Stimulated activated CD4-positive, alpha-beta T cell treated with anti-CD3 and anti-CD28 coated beads, Interleukin-12 subunit alpha, Interleukin-12 subunit beta, amount 100 ng/mL, for 4 hours (primary cell): ENCODE measurements around the gene TTLL11.
"Not testable (repeated sequence)": the region's sequence is repeated elsewhere in the genome, so short reads cannot be mapped to it uniquely, and the experiment has no call there.

Experiments
- DNase-seq: peaks from one replicate; pipeline ENCODE4 v3.0.0-alpha.2; 2020

Gene TTLL11

DNA sequence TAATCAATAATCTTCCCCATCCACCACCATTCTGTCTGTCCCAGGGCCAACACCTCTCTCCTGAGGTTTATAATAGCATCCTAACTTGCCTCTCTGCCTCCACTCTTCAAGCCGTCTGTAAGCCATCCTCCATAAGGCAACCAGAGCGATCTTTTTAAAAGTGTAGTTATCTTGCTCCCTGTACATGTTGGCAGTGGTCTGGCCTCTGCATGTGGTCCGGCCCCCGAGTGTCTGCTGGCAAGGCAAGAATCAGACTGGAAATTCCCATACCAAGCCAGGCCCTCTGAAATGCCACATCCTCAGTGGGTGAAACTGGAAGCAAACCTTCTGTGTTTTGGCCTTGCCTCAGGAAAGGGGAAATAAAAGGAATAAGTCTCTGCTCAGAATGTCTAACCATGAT, 17.0 kb downstream of the TTLL11 start:
- no peak for DNase-seq

DNA sequence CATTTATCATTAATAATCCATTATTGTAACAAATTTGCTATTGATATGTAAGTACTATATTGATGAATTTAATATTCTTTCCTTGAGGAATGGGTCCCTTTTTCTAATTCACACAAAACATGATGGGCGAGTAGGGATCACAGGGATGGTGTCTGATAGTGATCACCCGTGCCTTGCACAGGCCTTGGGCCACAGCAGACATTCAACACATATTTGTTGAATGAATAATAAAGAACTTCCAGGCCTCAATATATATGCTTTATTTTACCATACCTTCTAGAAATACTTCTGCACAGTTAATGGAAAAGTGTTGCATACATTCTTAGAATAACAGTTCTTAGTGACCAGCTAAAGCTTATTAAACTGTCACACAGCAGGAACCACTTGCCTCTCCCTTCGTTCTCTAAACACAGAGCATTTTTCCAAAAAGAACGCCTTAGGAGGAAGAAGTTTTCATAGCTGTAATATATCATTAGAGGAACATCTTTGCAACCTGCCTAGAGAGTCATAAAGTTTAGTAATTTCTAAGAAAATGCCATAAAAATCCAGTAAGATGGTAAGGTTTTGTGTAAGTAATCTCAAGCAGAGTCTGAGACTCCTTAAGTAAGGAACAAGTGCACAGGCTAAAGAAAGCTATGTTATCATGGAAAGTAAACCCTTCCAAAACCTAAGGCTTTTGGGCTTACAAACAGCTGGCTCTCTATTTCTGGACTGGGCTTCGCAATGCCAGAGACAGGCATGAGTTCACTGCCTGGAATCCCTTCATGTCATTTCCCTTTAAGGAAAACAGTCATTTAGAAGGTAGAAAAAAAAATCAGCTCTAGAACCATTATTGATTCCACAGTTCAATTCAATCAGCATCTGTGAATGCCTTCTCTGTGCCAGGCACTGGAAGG, 17.7 kb downstream of the TTLL11 start:
- DNase-seq: no peak

DNA sequence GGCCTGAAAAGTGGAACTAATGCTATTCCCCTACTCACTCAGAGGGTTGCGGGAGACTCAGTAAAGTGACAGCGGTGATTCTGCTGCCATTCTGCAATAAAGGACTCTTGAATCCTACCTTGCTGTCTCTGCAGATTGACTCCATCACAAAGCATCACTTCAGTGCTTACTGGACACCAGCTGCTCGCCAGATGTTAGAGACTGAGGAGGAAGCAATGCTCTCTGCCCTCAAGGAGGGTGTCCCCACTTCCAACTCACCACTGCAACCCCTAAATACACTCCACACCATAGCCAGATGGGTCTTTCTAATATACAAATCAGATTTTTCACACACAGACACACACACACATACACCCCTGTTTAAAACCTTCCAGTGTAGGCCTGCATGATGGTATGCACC, 21.4 kb downstream of the TTLL11 start:
- no peak for DNase-seq

DNA sequence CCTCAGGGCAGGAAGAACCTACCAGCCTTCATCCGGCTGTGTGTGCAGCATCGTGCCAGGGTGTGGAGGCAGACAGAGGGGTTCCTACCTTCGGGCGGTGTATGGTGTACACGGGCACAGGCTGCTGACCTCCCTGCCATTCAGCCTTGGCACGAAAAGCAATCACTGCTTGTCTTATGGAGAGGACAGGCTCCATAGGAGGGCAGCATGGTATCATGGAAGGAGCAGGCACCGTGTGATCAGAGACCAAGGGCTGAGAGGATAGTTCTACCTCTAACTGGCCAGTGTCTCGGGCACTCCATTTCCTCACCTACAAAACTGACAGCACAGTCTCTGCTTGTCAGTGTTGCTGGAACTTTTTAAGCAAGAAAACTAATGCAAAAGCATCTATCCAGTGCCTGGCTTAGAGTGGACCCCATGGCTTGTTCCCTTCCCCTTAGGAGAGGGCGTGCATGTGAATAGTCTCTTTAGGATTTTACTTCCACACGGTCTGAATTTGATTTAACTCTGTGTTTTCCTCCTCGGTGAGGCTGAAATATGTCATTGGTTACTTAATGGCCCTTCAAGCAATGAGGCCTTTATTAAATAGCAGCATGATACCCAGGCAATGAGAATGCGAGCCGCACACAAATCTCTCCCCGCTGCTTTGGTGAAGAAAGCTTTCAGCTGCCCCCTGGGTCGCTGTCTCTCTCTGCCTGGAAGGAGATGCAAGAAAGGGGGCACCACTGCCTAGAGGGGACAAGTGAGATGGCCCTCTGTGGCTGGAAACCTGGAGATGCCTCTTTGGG, 22.2 kb downstream of the TTLL11 start:
- no peak for DNase-seq

DNA sequence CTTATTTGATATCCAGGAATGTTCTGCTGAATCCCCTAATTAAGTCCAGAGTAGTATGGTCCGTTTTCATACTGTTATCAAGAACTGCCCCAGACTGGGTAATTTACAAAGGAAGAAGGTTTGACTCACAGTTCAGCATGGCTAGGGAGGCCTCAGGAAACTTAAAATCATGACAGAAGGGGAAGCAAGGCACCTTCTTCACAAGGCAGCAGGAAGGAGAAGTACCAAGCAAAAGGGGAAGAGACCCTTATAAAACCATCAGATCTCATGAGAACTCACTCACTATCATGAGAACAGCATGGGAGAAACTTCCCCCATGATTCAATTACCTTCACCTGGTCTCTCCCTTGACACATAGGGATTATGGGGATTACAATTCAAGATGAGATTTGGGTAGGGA, 26.4 kb downstream of the TTLL11 start:
- not testable (repeated sequence) for DNase-seq

DNA sequence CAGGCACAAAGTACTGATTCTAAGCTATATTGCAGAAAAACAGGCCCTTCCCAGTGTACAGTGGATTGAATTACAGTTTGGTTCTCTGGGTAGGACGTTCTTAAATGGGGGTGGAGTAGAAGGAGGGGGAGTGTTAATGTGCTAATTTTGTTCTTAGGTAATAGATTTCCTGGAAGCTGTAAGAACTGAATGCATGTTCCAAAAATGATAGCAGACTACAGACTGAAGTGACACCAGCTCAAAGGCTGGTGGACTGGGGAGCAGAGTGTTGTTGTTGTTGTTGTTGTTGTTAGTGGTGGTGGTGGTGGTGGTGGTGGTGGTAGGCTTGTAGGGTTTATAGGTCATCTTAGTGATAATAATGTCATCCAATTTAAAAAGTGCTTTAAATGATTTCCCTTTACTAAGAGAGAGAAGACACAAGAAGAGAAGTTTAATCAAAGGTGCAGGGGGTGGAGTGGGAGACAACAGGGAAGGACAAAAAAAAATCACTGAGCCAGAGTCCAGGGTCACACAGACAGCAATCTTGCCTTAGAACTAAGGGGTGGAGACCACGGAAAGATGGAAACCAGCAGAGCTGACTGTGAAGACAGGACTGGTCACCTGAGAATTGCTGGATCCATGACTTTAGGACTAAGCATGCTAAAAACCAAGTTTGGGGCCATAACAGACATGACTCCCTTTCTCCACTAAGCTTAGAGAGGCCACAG, 27.0 kb downstream of the TTLL11 start:
- DNase-seq: no peak

DNA sequence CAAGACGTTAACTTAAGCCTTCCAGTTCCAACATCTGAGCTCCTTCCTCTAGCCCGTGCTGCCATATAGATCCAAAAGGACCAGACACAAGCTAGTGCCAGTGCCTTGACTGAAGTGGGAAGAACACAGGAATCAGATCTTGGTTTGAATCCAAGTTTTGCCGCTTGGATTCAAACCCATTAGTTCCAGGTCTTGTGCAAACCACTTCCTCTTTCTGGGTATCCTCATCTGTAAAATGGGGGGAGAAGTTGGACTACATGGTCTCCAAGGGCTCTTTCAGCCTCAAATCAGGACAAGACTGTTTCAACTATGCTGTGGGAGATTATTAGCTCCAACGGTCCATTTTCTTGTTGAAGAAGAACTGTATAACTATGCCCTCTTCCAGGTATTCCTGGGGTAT, 32.6 kb downstream of the TTLL11 start:
- DNase-seq: no peak

DNA sequence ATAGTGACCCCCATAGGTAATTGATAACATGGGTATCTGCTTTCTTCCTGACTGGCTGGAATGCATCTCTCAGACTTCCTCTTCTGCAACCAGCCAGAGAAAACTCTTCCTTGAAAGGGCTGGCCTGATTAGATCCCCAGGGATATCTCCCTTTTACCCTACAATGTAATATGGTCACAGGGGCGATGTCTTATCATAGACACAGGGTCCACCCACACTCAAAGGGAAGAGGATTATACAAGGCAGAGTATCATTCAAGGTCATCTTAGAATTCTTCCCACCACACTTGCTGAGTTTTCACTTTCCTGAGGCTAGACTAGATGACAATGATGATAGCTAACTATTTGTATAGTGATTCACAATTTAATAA, 33.2 kb downstream of the TTLL11 start:
- DNase-seq: no peak

DNA sequence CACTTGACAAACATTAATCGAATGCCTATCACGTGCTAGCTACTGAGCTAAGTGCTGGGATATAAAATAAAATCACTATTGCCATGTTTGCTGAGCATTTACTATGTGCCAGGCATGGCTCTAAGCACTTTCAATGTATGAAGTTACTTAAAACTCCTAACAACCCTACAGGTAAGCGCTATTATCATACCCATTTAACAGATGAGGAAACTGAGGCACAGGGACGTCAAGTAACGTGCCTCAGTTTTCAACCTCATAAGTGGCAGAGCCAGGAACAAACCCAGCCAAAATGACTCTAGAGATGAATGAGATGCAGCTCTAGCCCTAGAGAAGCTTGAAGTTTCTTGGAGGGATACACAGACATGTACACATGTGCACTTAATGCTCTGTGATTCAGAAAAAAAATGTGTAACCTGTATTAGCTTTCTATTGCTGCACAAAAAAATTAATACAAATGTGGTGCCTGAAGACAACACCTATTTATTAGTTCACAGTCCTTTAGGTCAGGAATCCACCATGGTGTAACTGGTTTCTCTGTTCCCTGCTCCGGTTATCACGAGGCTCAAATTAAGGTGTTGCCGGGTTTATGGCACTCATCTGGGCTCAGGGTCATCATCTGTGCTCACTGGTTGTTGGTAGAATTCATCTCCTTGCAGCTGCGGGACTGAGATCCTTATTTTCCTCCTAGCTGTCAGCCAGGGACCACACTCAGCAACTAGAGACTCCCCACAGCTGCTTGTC, 33.7 kb downstream of the TTLL11 start:
- no peak for DNase-seq

DNA sequence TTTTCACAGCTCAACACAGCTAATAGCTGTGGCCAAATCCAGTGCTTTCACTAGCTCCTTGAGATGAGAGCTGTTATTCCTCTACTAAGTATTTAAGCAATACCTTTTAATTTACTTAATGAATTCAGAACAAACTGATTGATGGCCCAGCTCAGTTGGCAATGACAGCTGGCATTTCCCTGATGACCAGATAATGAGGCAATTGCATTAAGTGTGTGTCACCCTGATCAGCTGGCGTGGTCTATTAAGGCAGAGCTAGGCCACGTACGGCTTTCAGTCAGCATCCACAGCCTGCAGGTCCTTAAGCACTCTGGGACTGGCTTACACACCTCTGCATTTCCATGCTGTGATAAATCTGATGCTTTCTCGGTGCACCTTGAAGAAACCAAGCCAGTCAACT, 34.4 kb downstream of the TTLL11 start:
- no peak for DNase-seq

DNA sequence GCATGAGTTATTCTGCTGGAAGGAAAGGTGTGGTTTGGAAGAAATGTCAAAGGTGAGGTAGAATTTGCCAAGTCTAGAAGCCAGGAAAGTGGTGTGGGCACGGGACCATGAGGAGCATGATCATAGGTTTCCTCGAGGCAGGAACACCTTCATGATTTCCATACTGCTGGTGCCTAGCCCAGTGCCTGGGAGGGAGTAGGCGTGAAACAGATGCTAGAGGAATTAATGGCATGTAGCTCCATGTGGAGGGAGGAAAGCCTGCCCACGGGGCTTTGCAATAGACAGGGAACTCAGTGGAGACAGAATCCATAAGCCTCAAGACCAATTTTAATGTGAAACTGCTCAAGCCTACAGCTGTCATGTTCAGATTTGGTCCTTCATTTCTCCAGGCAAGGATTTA, 35.1 kb downstream of the TTLL11 start:
- DNase-seq: no peak

DNA sequence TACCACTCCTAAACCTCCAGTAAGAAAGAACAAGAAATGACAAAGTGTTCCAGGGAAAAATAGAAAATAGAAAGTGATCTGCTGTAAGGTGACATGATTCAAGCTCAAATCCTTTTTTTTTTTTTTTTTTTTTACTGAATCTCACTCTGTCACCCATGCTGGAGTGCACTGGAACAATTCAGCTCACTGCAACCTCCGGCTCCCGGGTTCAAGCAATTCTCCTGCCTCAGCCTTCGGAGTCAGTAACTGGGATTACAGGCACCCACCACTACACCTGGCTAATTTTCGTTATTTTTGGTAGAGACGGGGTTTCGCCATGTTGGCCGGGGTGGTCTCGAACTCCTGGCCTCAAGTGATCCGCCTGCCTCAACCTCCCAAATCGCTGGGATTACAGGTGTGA, 35.9 kb downstream of the TTLL11 start:
- no peak for DNase-seq

DNA sequence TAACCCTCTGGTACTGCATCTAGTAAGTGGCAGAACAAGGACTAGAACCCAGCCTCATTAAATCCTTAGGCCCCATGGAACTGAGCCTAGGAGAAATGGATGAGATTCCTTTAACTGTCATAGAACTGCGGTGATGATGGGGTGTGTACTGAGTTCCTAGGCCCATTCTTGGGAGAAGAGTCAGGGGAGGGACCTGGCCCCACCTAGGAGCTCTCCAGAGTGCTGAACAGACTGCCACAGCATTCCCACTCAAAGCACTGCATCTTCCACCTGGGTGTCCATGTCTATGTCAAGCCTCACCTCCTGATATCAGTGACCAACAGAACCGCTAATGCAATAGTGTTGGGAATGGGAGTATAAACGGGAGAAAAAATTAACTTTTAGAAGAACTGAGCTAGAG, 36.6 kb downstream of the TTLL11 start:
- DNase-seq: no peak

DNA sequence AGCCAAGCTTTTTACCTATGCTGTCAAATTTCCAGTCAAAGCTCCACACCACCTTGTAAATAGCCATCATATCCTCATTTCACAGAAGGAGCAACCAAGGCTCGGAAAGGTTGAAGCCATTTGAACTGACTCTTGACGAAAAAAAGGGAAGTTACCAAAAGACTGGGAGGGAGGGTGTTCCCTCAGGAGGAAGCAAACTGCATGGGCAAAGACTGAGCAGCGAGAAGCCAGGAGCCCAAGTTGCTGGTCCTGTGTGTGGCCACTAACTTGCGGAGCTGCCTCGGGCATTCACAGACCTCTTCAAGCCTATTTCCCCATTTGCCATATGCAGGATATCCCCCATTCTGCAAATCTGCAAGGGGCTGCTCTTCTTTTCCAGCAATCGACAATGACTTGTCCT, 37.4 kb downstream of the TTLL11 start:
- no peak for DNase-seq

DNA sequence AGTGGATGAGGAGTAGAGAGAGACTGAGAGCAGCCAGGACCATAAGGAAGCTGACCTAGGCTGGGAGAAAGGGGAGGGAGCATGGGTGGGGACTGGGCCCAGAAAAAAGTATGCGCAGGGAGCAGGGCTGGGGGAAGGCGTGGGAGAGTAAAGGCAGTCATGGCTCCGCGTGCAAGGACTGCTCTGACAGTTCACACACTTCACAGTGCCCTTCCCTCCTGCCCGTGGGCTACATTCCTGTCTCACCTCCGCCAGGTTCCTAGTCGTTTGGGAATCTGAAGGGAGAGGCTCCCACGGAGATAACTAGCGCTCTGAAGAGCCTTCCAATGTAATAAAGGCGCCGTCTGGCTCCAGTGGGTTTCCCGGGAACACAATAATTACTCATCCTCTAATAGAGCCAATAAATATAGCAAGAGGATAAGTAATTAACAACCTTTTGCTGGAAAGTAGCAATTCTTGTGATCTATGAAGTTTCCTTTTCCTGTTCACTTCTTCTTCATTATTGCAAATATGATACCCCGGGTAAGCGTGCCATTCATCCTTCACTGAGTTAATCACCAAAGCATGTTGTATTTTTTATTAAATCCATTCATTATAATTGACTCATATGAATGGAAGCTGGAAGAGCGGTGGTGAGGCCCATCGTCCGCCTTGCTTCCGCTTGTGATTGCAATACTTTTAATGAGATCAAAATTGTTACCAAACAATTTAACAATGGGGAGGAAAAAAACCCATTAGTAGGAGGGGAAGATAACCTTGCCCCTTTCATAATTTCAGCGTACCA, 39.3 kb downstream of the TTLL11 start:
- no peak for DNase-seq

DNA sequence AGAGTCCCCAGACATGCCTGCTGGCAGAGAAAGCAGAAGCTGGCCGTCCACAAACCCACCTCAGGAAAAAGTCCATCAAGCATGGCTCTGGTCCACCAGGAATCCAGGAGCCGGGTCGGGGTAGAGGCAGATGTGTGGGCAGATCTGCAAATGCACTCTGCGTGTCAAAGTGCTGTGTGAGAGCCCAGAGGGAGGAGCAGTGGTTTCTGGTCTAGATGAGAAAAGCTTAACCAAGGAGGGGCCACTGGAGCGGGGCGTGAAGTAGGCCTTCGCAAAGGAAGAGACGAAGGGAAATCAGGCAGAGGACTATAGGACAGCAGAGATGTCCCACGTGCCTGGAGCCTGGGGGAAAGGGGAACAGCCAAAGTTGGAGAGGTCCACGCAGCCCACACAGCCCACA, 40.0 kb downstream of the TTLL11 start:
- DNase-seq: no peak

DNA sequence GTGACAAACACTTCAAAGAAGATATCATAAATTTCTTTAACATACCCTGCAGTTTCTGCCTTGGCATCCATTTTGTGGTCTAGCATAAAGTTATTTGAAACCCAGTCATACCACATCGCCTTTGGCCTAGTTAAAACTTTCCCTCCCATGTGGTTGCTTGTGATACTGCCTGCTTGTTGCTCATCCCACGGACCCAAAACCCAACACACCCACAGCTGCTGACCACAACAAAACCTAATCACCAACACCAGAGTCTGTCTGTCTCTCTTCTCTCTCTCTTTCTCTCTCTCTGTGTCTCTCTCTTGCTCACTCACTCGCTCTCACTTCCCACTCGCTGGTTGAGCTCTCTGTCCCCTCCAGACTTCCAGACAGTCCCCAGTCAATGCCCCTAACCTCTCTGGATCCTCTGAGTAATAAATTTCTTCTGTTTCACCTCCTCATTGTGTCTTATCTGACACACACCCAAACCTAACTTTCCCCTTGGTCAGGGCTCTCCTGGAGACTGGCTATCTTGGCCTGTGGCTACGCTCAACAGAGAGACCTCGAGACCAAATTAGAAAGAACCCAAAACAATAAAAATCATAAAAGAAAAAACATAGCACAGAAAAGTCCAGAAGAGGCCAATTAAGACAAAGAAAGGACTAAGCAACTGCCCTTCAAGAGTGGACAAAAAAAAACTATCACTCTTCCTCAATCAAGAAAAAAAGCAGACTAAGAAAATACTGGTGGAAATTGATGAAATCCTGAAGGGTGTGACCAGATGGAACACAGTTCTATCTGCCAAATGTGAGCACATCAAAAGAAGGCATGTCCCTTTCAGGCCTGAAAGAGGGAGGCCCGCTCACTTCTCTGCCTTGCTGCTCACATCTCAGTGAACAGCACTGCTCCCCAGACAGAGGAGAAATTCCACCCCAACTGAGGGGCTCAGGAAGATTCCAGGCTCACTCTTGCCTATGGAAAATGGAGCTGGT, 41.5 kb downstream of the TTLL11 start:
- peak; percentile 6 for DNase-seq

DNA sequence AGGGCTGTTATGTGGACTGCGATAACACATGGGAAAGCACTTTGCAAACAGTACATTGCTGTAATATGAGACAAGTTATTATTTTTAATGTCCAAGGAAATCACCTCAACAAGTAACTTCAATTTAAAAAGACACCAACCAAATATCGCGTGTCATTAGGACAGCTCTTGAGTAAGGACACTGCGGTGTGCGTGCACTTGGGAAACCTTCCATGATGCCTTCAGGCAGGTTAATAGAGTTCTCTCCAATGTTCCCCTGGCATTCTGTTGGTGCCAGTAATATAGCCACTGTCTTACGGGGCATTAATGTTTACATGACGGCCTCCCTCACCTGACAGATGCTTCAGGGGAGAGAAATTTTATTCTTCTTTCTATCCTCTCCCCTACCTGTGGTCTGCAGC, 42.9 kb downstream of the TTLL11 start:
- no peak for DNase-seq

DNA sequence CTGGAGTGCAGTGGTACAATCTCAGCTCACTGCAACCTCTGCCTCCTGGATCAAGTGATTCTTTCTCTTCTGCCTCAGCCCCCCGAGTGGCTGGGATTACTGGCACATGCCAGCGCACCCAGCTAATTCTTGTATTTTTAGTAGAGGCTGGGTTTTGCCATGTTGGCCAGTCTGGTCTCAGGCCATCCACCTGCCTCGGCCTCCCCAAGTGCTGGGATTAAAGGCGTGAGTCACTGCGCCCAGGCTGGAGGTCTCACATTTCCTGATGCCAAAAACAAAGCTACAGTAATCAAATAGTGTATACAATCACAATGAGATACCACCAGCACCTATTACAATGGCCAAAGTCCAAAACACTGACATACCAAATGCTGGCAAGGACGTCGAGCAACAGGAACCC, 51.1 kb downstream of the TTLL11 start:
- no peak for DNase-seq

DNA sequence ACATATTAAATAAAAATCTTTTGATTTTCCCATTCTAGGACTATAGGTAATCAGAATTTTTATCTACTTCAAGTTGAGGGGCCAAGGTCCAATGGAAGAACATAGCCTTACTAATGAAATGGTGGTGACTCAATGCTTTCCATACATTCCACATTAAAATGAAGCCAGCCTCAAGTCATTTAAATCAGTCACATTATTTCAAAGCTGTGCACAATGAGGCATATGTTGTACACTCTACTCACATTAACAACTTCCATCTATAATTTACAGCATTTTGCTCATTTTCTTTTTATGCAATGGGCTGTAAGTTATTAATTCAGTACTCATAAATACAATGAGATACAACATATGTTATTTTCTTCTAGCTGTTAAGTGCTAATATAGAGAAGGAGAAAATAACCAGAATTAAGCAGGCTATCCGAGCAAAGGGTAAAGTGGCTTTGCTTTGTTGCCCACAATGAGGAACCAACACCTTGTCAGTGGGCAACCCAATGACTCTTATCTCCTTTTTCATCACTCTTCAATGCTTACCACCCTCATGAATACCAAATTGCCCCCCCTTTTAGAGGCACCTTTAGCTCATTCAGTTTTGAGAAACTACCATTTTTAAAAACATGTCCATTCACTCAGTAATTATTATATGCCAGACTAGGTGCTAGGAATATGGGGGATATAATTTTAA, 52.4 kb downstream of the TTLL11 start:
- DNase-seq: no peak
